WERI-Rb-1 (cell line): ENCODE results near the gene ACTN2.

Experiments
- DNase-seq: peaks from one replicate; pipeline ENCODE4 v3.0.0-alpha.2; 2020
- H3K27ac ChIP-seq: fragments of 250-450 bp; sonication (Bioruptor Pico); 2 replicates; pipeline ENCODE4 v1.5.1; 2020; ENCODE audit warnings: mild to moderate bottlenecking, moderate library complexity
- H3K27me3 ChIP-seq: fragments of 250-450 bp; sonication (Bioruptor Pico); 2 replicates; pipeline ENCODE4 v1.5.1; 2021; ENCODE audit warnings: mild to moderate bottlenecking, low read depth, moderate library complexity; ENCODE audit not compliant: insufficient read depth, severe bottlenecking
- H3K36me3 ChIP-seq: fragments of 250-450 bp; sonication (Bioruptor Pico); 2 replicates; pipeline ENCODE4 v1.5.1; 2020; ENCODE audit warnings: mild to moderate bottlenecking, moderate library complexity
- H3K4me3 ChIP-seq: 2 replicates; pipeline ENCODE4 v1.5.1; 2011; ENCODE audit warnings: low read depth, mild to moderate bottlenecking, control low read depth, low read length
- H3K9me3 ChIP-seq: fragments of 250-450 bp; sonication (Bioruptor Pico); 2 replicates; pipeline ENCODE4 v1.5.1; 2021; ENCODE audit warnings: mild to moderate bottlenecking, moderate library complexity; ENCODE audit not compliant: severe bottlenecking
- CTCF ChIP-seq: IDR thresholded peaks from 2 replicates; pipeline ENCODE4 v1.5.1; 2011; ENCODE audit warnings: low read depth, mild to moderate bottlenecking, control low read depth, inconsistent platforms, low read length

The ACTN2 gene

GRCh38 chr1:236759252-236759859 is 73.1 kb downstream of the ACTN2 start:
- H3K36me3 ChIP-seq, result no peaks in the 10 kb centered on the region
- no peak overlapping the region for H3K4me3 ChIP-seq
- peak; percentile 83 for TF ChIP-seq CTCF
- no peak for DNase-seq
- H3K27me3 ChIP-seq, result no peaks in the 10 kb centered on the region
- H3K27ac ChIP-seq, result no peak overlapping the region
- no peaks in the 10 kb centered on the region for H3K9me3 ChIP-seq

- no peaks in the 10 kb centered on the region for H3K36me3 ChIP-seq
- no peak overlapping the region for H3K4me3 ChIP-seq
- no peak overlapping the region for H3K27ac ChIP-seq
- no peaks in the 10 kb centered on the region for H3K27me3 ChIP-seq
- H3K9me3 ChIP-seq, result no peaks in the 10 kb centered on the region
- no peak for DNase-seq
- TF ChIP-seq CTCF, result no peak
Measured at GRCh38 chr1:236760480-236760879, 74.2 kb downstream of the ACTN2 start.

GRCh38 chr1:236760986-236761385 is 74.7 kb downstream of the ACTN2 start:
- no peaks in the 10 kb centered on the region for H3K27me3 ChIP-seq
- no peak for TF ChIP-seq CTCF
- H3K9me3 ChIP-seq, result no peaks in the 10 kb centered on the region
- no peak overlapping the region for H3K4me3 ChIP-seq
- H3K27ac ChIP-seq, result no peak overlapping the region
- H3K36me3 ChIP-seq, result no peaks in the 10 kb centered on the region
- DNase-seq, result no peak

- Histone ChIP-seq H3K27ac (no peak overlapping the region), H3K27me3 (no peaks in the 10 kb centered on the region), H3K36me3 (no peaks in the 10 kb centered on the region), H3K4me3 (no peak overlapping the region), H3K9me3 (no peaks in the 10 kb centered on the region)
- DNase-seq, result no peak
- no peak for TF ChIP-seq CTCF
Measured at GRCh38 chr1:236761397-236762132, 75.3 kb downstream of the ACTN2 start.

GRCh38 chr1:236762410-236762809 is 76.1 kb downstream of the ACTN2 start:
- DNase-seq, result no peak
- H3K36me3 ChIP-seq, result no peaks in the 10 kb centered on the region
- no peak overlapping the region for H3K4me3 ChIP-seq
- TF ChIP-seq CTCF, result no peak
- no peaks in the 10 kb centered on the region for H3K27me3 ChIP-seq
- no peak overlapping the region for H3K27ac ChIP-seq
- no peaks in the 10 kb centered on the region for H3K9me3 ChIP-seq
